Right lobe of liver (tissue), 4 donors: ENCODE results near the gene FAM43A.

Source experiments
- POLR2A ChIP-seq: fragments of 450-650 bp; IDR thresholded peaks from one replicate; pipeline ENCODE4 v1.6.1; 2017; ENCODE audit warnings: antibody characterized with exemption, mild to moderate bottlenecking
- TF ChIP-seq, protein P1 (sequence below), 4 donors: fragments of 200-600 bp in 3 of 4; fragments of 450-650 bp in 1 of 4; IDR thresholded peaks; one replicate each; pipeline versions ENCODE4 v1.5.1 to v1.8.0; 2016 to 2022; ENCODE audit warnings: antibody characterized with exemption in 4 of 4, mild to moderate bottlenecking in 2 of 4
- donor health status: DM: no; HTN: no; CAD: no.
- donor health status: DM: no; HTN: no; CAD: no.
- donor health status: DM: no; HTN: yes; CAD: no.

DNA sequence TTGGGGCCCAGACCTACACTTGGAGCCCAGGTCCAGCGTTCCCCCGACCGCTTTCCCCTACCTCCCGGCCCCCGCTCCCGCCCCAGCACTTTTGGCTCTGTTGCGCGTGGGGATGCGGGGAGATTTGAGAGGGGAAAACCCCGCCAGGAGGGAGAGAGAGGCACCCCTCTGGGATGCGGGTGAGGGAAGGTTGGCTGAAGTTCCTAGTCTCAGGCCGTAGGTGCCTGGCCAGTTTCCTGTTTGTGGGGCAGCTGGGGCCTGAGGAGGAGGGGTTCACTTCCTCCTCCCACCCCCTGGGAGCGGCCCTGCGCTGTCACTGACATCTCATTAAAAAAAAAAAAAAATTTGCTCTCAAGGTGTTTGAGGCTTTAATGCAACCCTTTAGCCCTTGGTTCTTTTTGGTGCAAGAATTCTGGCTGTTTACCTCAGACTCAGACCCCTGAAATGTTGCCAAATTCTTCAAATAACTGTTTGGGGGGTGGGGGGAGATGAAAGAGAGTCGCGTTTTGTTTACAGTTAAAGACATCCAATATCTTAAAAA, 2.6 kb downstream of the FAM43A start:
- TF ChIP-seq, protein P1, sequence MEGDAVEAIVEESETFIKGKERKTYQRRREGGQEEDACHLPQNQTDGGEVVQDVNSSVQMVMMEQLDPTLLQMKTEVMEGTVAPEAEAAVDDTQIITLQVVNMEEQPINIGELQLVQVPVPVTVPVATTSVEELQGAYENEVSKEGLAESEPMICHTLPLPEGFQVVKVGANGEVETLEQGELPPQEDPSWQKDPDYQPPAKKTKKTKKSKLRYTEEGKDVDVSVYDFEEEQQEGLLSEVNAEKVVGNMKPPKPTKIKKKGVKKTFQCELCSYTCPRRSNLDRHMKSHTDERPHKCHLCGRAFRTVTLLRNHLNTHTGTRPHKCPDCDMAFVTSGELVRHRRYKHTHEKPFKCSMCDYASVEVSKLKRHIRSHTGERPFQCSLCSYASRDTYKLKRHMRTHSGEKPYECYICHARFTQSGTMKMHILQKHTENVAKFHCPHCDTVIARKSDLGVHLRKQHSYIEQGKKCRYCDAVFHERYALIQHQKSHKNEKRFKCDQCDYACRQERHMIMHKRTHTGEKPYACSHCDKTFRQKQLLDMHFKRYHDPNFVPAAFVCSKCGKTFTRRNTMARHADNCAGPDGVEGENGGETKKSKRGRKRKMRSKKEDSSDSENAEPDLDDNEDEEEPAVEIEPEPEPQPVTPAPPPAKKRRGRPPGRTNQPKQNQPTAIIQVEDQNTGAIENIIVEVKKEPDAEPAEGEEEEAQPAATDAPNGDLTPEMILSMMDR (IDR thresholded peaks at IDR 0.05): no peak
- no peak for TF ChIP-seq POLR2A
